HepG2 (cell line): Measurements from ENCODE around the gene RAB17. TPM values are rescaled to one million over a fixed set of nuclear protein-coding genes. Genes with fewer than 3 reads are reported as not detected.

Experiments
- ATAC-seq: fragments of 200-7000 bp; cut with Tn5 transposase; 3 replicates; pipeline ENCODE4 v1.9.1; 2020; ENCODE audit warnings: mild to moderate bottlenecking, moderate library complexity
- BruUV-seq: library from RNA; stranded (reverse); fragments of 400-500 nt; replicated peaks from 2 replicates; lab custom pipeline; 2021; lab: Mats Ljungman, UMichigan
- CTCF ChIA-PET: fragments of 300-600 bp; formaldehyde crosslinking; extraction: SDS; loops from one replicate; lab custom pipeline; 2021; ENCODE audit warnings: low total read pairs, inconsistent platforms, low intra/inter-chr PET ratio; lab: Yijun Ruan, JAX
- POLR2A ChIA-PET: fragments of 350-600 bp; sonication (Branson Sonifier 250); formaldehyde crosslinking; loops from one replicate; lab custom pipeline; 2020; ENCODE audit warnings: antibody characterized with exemption, inconsistent platforms; lab: Yijun Ruan, JAX
- DNase-seq: peaks from one replicate; pipeline ENCODE4 v3.0.0-alpha.2; 2015; ENCODE audit warnings: low spot score
- FAIRE-seq: peaks from 3 replicates; lab custom pipeline; 2011; peaks lifted over from hg19 to GRCh38; lab: Jason Lieb, UNC
- H2AFZ ChIP-seq: one replicate; pipeline ENCODE4 v1.6.1; 2011; ENCODE audit warnings: low read length, inconsistent platforms
- H3K27ac ChIP-seq: fragments of 300-600 bp; 3 replicates; pipeline ENCODE4 v1.8.0; 2011; ENCODE audit warnings: mixed run types, mild to moderate bottlenecking, mixed read lengths, low read length, inconsistent platforms; ENCODE audit not compliant: insufficient read depth; ENCODE audit errors: extremely low read length
- H3K27me3 ChIP-seq, 2 experiments: fragments of 200-600 bp in 1 of 2; 2 replicates in 1 of 2; 3 replicates in 1 of 2; pipeline versions ENCODE4 v1.6.0 to v1.8.0; 2011; ENCODE audit warnings: low read length in 2 of 2, mild to moderate bottlenecking in 2 of 2, moderate library complexity in 2 of 2, inconsistent platforms in 1 of 2; ENCODE audit not compliant: insufficient read depth in 2 of 2, control insufficient read depth in 1 of 2
- H3K36me3 ChIP-seq, 2 experiments: fragments of 200-600 bp in 1 of 2; replicated peaks in 1 of 2; 2 replicates in 1 of 2; 3 replicates in 1 of 2; pipeline versions ENCODE4 v1.5.1 to v1.8.0; 2011; ENCODE audit warnings: low read length in 2 of 2, inconsistent platforms in 1 of 2; ENCODE audit not compliant: insufficient read depth in 2 of 2, control insufficient read depth in 1 of 2
- H3K4me1 ChIP-seq: 2 replicates; pipeline ENCODE4 v1.5.1; 2012; ENCODE audit warnings: low read length, inconsistent platforms; ENCODE audit not compliant: insufficient read depth
- H3K4me2 ChIP-seq: 2 replicates; pipeline ENCODE4 v1.6.0; 2011; ENCODE audit warnings: low read depth, low read length, inconsistent platforms
- H3K4me3 ChIP-seq, 3 experiments: fragments of 200-600 bp in 1 of 3; sonication (generic), shearing (Covaris generic) in 1 of 3; replicated peaks in 1 of 3; 2 replicates each; pipeline ENCODE4 v1.5.1; 2011 to 2016; ENCODE audit warnings: low read length in 3 of 3, inconsistent platforms in 2 of 3, low read depth in 2 of 3, mild to moderate bottlenecking in 2 of 3, control low read depth in 1 of 3, mixed read lengths in 1 of 3; ENCODE audit not compliant: insufficient read depth in 1 of 3
- H3K79me2 ChIP-seq: one replicate; pipeline ENCODE4 v1.6.1; 2011; ENCODE audit warnings: low read length, inconsistent platforms; ENCODE audit not compliant: insufficient read depth
- H3K9ac ChIP-seq: 2 replicates; pipeline ENCODE4 v1.6.0; 2011; ENCODE audit warnings: mild to moderate bottlenecking, low read depth, low read length, inconsistent platforms; ENCODE audit not compliant: insufficient read depth
- H3K9me3 ChIP-seq: 2 replicates; pipeline ENCODE4 v1.5.1; 2012; ENCODE audit warnings: mild to moderate bottlenecking, low read length
- H4K20me1 ChIP-seq: 2 replicates; pipeline ENCODE4 v1.6.0; 2011; ENCODE audit warnings: inconsistent platforms, mild to moderate bottlenecking, low read length, moderate library complexity; ENCODE audit not compliant: insufficient read depth
- ASH2L ChIP-seq: fragments of 300-600, 200-600 bp; sonication (generic); IDR thresholded peaks from 2 replicates; pipeline ENCODE4 v1.7.0; 2017; ENCODE audit warnings: low read depth, mild to moderate bottlenecking, moderate library complexity, mixed read lengths, low read length; ENCODE audit not compliant: insufficient read length
- CREBL2 ChIP-seq: sonication (generic); formaldehyde crosslinking; IDR thresholded peaks from 2 replicates; pipeline ENCODE4 v1.8.1; 2023; ENCODE audit warnings: missing genetic modification reagents, mild to moderate bottlenecking, borderline replicate concordance
- FOXP1 ChIP-seq, 2 experiments: fragments of 450-650 bp in 1 of 2; IDR thresholded peaks; 2 replicates each; pipeline ENCODE4 v1.6.1; 2017 to 2018; ENCODE audit warnings: antibody characterized with exemption in 1 of 2
- IKZF4 ChIP-seq: sonication (generic); formaldehyde crosslinking; IDR thresholded peaks from 2 replicates; pipeline ENCODE4 v1.5.1; 2020; ENCODE audit warnings: borderline replicate concordance, mild to moderate bottlenecking, low read depth, missing genetic modification reagents; ENCODE audit errors: not compliant biosample characterization
- JDP2 ChIP-seq: sonication (generic); formaldehyde crosslinking; IDR thresholded peaks from 2 replicates; pipeline ENCODE4 v1.8.1; 2022; ENCODE audit warnings: missing genetic modification reagents, borderline replicate concordance
- NR3C1 ChIP-seq: sonication (generic); formaldehyde crosslinking; IDR thresholded peaks from 2 replicates; pipeline ENCODE4 v1.4.0; 2020; ENCODE audit warnings: missing genetic modification reagents
- ONECUT2 ChIP-seq: sonication (generic); formaldehyde crosslinking; IDR thresholded peaks from 2 replicates; pipeline ENCODE4 v1.4.0; 2020; ENCODE audit warnings: missing genetic modification reagents
- PATZ1 ChIP-seq: sonication (generic); formaldehyde crosslinking; IDR thresholded peaks from 2 replicates; pipeline ENCODE4 v1.4.0; 2020; ENCODE audit warnings: missing genetic modification reagents
- RARA ChIP-seq: IDR thresholded peaks from 2 replicates; pipeline ENCODE4 v1.6.1; 2016; ENCODE audit warnings: missing genetic modification reagents, missing compliant biosample characterization
- RBAK ChIP-seq: sonication (generic); formaldehyde crosslinking; IDR thresholded peaks from 2 replicates; pipeline ENCODE4 v1.5.1; 2020; ENCODE audit warnings: mild to moderate bottlenecking, missing genetic modification reagents
- ZC3H13 ChIP-seq: sonication (generic); formaldehyde crosslinking; IDR thresholded peaks from 2 replicates; pipeline ENCODE4 v1.8.1; 2023; ENCODE audit warnings: mild to moderate bottlenecking, missing genetic modification reagents, moderate library complexity
- ZNF234 ChIP-seq: sonication (generic); formaldehyde crosslinking; conservative IDR thresholded peaks from 2 replicates; pipeline ENCODE4 v1.5.1; 2020; ENCODE audit warnings: mild to moderate bottlenecking, missing genetic modification reagents
- ZNF501 ChIP-seq: sonication (generic); formaldehyde crosslinking; IDR thresholded peaks from 2 replicates; pipeline ENCODE4 v1.5.1; 2020; ENCODE audit warnings: mild to moderate bottlenecking, moderate library complexity, missing genetic modification reagents
- ZNF543 ChIP-seq: sonication (generic); formaldehyde crosslinking; IDR thresholded peaks from 2 replicates; pipeline ENCODE4 v1.4.0; 2020; ENCODE audit warnings: mild to moderate bottlenecking, missing genetic modification reagents
- ZNF687 ChIP-seq: sonication (generic); formaldehyde crosslinking; IDR thresholded peaks from 2 replicates; pipeline ENCODE4 v1.5.1; 2020; ENCODE audit warnings: mild to moderate bottlenecking, missing genetic modification reagents, moderate library complexity
- ZNF709 ChIP-seq: sonication (generic); formaldehyde crosslinking; IDR thresholded peaks from 2 replicates; pipeline ENCODE4 v1.5.0; 2020; ENCODE audit warnings: mild to moderate bottlenecking, missing genetic modification reagents
- ZSCAN22 ChIP-seq: sonication (generic); formaldehyde crosslinking; IDR thresholded peaks from 2 replicates; pipeline ENCODE4 v1.4.0; 2020; ENCODE audit warnings: mild to moderate bottlenecking, missing genetic modification reagents
- ZSCAN5A ChIP-seq: sonication (generic); formaldehyde crosslinking; IDR thresholded peaks from 2 replicates; pipeline ENCODE4 v1.8.0; 2022; ENCODE audit warnings: mild to moderate bottlenecking, missing genetic modification reagents, borderline replicate concordance
- WGBS: methylation state at CpG from one replicate; pipeline ENCODE4 v1.1.6; 2017; ENCODE audit warnings: low lambda C conversion rate; 5-methylcytosine and 5-hydroxymethylcytosine counted together
- in situ Hi-C: cut with HindIII; loops from 2 replicates; pipeline ENCODE4 v1.10.0; 2017; ENCODE audit warnings: low pct_unique_long_range_greater_than_20kb; ENCODE audit not compliant: extremely low pct_ligation_motif_present
- intact Hi-C: fragments of 100-400 bp; cut with micrococcal nuclease; formaldehyde crosslinking; loops from one replicate; pipeline ENCODE4 v1.10.0; 2022; ENCODE audit not compliant: unreplicated experiment
- polyA plus RNA-seq, 8 experiments: library from polyadenylated mRNA; depleted of rRNA in 3 of 8; stranded (reverse) in 7 of 8; unstranded in 1 of 8; fragments of >200 nt; fragmentation: Illumina TruSeq in 4 of 8; extraction: Trizol in 4 of 8; gene quantifications; 2 replicates each; pipeline versions ENCODE4 v1.2.1 to v1.2.3, GENCODE V29; 2011 to 2016; ENCODE audit warnings: low read depth in 4 of 8, missing spikeins in 1 of 8, mixed read lengths in 1 of 8; ENCODE audit not compliant: insufficient read depth in 1 of 8
- total RNA-seq, 5 experiments: library from RNA; depleted of rRNA; stranded (reverse); fragments of >200 nt; fragmentation: Illumina TruSeq; extraction: Trizol; gene quantifications; 2 replicates each; pipeline ENCODE4 v1.2.3, GENCODE V29; 2016; ENCODE audit warnings: low read depth in 1 of 5

RAB17 gene
- total and polyA plus RNA-seq, 2 of the 13 experiments (the other 11 are each of a cell fraction or from before 2014, with no cell fraction given): 68.0 to 124 TPM

- H3K27ac ChIP-seq: no peak overlapping the region
- H3K36me3 ChIP-seq: no peaks in the 10 kb centered on the region
- 19% methylated on average over 12 of the region's 14 CpGs for WGBS
- CTCF ChIA-PET: no interaction called here
- H3K79me2 ChIP-seq: no peaks in the 10 kb centered on the region
- no TSS peak for BruUV-seq
- DNase-seq: no peak
- intact Hi-C loops (no loop called here), in situ Hi-C loops (no loop called here)
- no peaks in the 10 kb centered on the region for H3K9me3 ChIP-seq
- ATAC-seq: peak; percentile 16; the same call in 2 of the 3 replicates
- no peak overlapping the region for H3K4me3 ChIP-seq
- H3K4me2 ChIP-seq: no peak overlapping the region
- H3K27me3 ChIP-seq: peaks cover 0 to 55% of the 10 kb centered on the region in 2 experiments; a peak in 4 of 5 replicates
- H3K9ac ChIP-seq: no peak overlapping the region
- no peaks in the 10 kb centered on the region for H3K4me1 ChIP-seq
- H4K20me1 ChIP-seq: no peaks in the 10 kb centered on the region
- H2AFZ ChIP-seq: no peak overlapping the region
- FAIRE-seq: no peak
- POLR2A ChIA-PET: no interaction called here
- TF ChIP-seq ONECUT2 (CRISPR knock-in tag): no peak
- no peak for TF ChIP-seq ASH2L
- no peak for TF ChIP-seq NR3C1 (CRISPR knock-in tag)
- no peak for TF ChIP-seq RBAK
- TF ChIP-seq ZSCAN5A (CRISPR knock-in tag): no peak
- TF ChIP-seq ZNF687: 0 out of 2 replicates have a peak, but pooled peaks have one; percentile 20
- TF ChIP-seq ZNF709 (CRISPR knock-in tag): no peak
- no peak for TF ChIP-seq ZC3H13 (CRISPR knock-in tag)
- no peak for TF ChIP-seq ZSCAN22 (CRISPR knock-in tag)
- no peak for TF ChIP-seq RARA
- TF ChIP-seq IKZF4 (CRISPR knock-in tag): no peak
- no peak for TF ChIP-seq ZNF543 (CRISPR knock-in tag)
- no peak for TF ChIP-seq PATZ1 (CRISPR knock-in tag)
- TF ChIP-seq ZNF501: no peak
- TF ChIP-seq FOXP1 (IDR thresholded peaks at IDR 0.05): no peak
- no peak for TF ChIP-seq FOXP1 (CRISPR knock-in tag; IDR thresholded peaks at IDR 0.05)
- no peak for TF ChIP-seq JDP2
- TF ChIP-seq CREBL2 (CRISPR knock-in tag): no peak
- no peak for TF ChIP-seq ZNF234 (CRISPR knock-in tag)
These were observed 26.7 kb downstream of the RAB17 start for GRCh38 chr2:237563816-237564215.
